IMR-90 (cell line): ENCODE results near the gene EIF4G2.
"Not testable (repeated sequence)": the region's sequence is repeated elsewhere in the genome, so short reads cannot be mapped to it uniquely, and the experiment has no call there.

Source experiments
- BHLHE40 ChIP-seq: fragments of 150-350 bp; IDR thresholded peaks from 2 replicates; pipeline ENCODE4 v1.6.1; 2016; ENCODE audit warnings: mild to moderate bottlenecking, low read depth, low read length
- MAZ ChIP-seq: IDR thresholded peaks from 2 replicates; pipeline ENCODE4 v1.6.1; 2012; ENCODE audit warnings: low read depth, mild to moderate bottlenecking, low read length, improper control_type of control experiment, moderate library complexity, borderline replicate concordance
- POLR2A ChIP-seq: IDR thresholded peaks from 2 replicates; pipeline ENCODE4 v1.6.1; 2012; ENCODE audit warnings: mild to moderate bottlenecking, low read depth, low read length
- TF ChIP-seq, protein P1 (sequence below): conservative IDR thresholded peaks from 2 replicates; pipeline ENCODE4 v1.5.1; 2012; ENCODE audit warnings: mild to moderate bottlenecking, low read depth, low read length, improper control_type of control experiment

DNA sequence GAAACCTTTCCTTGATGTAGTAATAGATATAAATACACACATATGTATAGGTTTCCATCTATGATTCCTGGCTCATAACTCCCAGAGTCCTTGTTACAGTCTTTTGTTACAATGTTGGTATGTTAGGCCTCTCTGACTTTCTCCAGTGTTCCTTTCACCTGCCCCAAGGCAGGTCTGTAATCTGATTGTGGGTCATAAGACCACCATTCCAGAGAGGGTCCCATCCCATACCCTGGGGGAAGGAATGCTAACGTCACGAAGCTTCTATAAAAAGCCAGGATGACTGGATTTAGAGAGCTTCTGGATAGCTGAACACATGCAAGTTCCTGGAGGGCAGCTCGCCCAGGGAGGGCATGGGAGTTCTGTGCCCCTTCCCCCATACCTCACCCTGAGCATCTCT, 13.8 kb upstream of the EIF4G2 start:
- TF ChIP-seq, protein P1, sequence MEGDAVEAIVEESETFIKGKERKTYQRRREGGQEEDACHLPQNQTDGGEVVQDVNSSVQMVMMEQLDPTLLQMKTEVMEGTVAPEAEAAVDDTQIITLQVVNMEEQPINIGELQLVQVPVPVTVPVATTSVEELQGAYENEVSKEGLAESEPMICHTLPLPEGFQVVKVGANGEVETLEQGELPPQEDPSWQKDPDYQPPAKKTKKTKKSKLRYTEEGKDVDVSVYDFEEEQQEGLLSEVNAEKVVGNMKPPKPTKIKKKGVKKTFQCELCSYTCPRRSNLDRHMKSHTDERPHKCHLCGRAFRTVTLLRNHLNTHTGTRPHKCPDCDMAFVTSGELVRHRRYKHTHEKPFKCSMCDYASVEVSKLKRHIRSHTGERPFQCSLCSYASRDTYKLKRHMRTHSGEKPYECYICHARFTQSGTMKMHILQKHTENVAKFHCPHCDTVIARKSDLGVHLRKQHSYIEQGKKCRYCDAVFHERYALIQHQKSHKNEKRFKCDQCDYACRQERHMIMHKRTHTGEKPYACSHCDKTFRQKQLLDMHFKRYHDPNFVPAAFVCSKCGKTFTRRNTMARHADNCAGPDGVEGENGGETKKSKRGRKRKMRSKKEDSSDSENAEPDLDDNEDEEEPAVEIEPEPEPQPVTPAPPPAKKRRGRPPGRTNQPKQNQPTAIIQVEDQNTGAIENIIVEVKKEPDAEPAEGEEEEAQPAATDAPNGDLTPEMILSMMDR = not testable (repeated sequence)
- not testable (repeated sequence) for TF ChIP-seq MAZ, POLR2A, BHLHE40
